RWPE1 (cell line): Measurements from ENCODE around the gene BIRC7.

Source experiments
- CTCF ChIA-PET: fragments of 350-600 bp; sonication (Branson Sonifier 250); formaldehyde crosslinking; extraction: SDS; loops from one replicate; lab custom pipeline; 2021; lab: Yijun Ruan, JAX
- POLR2A ChIA-PET: fragments of 400-600 bp; formaldehyde crosslinking; extraction: SDS; loops from one replicate; lab custom pipeline; 2020; ENCODE audit warnings: antibody characterized with exemption; ENCODE audit not compliant: low non-redundant PET; lab: Yijun Ruan, JAX
- DNase-seq: peaks from one replicate; pipeline ENCODE4 v3.0.0; 2012; ENCODE audit warnings: low spot score
- H3K27ac ChIP-seq: fragments of 450-650 bp; 2 replicates; pipeline ENCODE4 v1.5.1; 2017
- CTCF ChIP-seq: fragments of 450-650 bp; conservative IDR thresholded peaks from 2 replicates; pipeline ENCODE4 v1.5.1; 2017; ENCODE audit warnings: low read depth, mild to moderate bottlenecking

The BIRC7 gene

DNA sequence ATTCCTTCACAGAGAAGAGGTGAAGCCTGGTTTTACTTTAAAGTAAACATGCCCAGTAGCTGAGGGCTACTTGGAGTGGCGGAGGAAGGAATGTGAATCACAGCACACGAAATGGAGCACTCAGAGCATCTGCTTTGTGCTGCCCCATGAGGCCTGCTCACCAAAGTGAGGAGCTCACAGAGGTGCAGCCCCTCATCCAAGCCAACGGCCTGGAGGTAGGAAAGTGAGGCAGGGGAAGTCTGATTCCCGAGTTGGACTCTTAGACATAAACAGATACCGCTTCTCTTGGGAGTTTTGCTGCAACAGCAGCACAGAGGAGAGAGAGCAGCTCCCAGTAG lies 23.3 kb upstream of the BIRC7 start:
- peak overlapping the region; percentile 31 for H3K27ac ChIP-seq
- ChIA-PET CTCF (interaction anchor here (0.5 to 5.2 kb wide), 6 partner anchors 10 to 166 kb away, joined by 3 to 46 read pairs (median 6); no protein-coding TSS in a partner anchor), POLR2A (no interaction called here)
- TF ChIP-seq CTCF: no peak
- DNase-seq: no peak

DNA sequence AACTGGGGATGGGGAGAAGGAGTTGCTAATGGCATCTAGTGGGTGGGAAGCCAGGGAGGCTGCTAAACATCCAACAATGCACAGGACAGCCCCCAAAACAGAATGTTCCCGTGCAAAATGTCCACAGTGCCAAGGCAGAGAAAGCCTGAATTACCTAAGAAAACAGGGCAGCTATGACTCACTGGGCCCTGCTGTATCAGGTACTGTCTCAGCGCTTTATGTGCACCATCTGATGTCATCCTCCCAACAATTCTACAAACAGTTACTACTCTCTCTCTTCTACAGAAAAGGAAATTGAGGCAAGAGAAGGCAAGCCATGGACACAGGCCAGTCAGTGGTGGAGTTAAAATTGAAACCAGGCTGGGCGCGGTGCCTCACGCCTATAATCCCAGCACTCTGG lies 22.9 kb upstream of the BIRC7 start:
- TF ChIP-seq CTCF: no peak
- H3K27ac ChIP-seq: peak overlapping the region; percentile 31
- peak; percentile 71 for DNase-seq
- ChIA-PET CTCF (interaction anchor here (0.5 to 5.2 kb wide), 5 partner anchors 10 to 32 kb away, joined by 3 to 46 read pairs (median 7); no protein-coding TSS in a partner anchor), POLR2A (no interaction called here)

- DNase-seq: no peak
- CTCF ChIA-PET: interaction anchor here (0.9 to 5.2 kb wide), 10 partner anchors 8 to 158 kb away, joined by 3 to 46 read pairs (median 8); partner anchors contain the start of gene ARFGAP1
- POLR2A ChIA-PET: interaction anchor here (1.1 kb wide), 1 partner anchor 38 kb away, joined by 3 read pairs; no protein-coding TSS in a partner anchor
- no peak overlapping the region for H3K27ac ChIP-seq
- TF ChIP-seq CTCF: no peak
These were observed 21.2 kb upstream of the BIRC7 start for GRCh38 chr20:63214514-63214913.

DNA sequence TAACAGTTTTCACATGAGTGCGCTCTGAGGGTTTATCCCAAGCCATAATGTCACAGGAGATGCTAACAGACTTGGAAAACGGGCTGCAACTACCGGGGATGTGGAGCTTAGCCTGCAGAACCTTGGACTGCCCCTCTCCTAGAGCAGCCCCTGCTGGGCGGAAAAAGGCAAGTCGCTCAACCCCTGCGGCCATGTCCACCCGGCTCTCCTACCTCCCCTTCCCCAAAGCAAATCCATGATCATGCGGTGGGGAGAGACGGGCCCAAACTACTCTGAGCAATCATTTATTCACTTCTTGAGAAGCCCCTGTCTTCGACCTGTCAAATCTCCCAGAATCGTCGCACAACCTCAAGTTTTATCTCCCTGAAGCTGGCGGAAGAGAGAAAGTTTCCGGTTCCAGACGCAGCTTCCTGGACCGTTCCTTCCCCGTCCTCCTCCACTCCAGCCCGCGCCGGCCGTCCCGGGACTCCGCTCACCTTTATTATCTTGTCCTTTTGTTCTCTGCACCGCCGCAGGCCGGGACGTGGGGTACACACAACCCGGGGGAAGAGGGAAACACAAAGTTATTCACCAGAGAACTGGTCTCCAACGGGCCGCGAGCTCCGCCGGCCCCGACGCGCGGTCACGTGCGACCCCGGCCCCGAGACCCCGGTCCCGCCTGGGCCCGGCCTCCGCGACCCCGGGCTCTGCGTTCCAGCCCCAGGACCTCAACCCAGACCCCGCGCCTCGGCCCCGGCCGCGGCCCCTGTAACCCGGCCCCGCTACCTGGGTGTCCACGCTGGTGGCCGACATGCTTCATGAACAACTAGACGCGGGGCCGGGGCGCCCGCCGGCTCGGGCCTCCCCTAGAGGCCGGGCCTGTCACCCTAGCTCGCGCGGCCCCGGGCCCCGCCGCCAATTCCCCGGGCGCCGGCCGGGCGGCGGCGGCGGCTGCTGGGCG lies 20.3 kb upstream of the BIRC7 start:
- ChIA-PET POLR2A (interaction anchor here (0.6 to 1.1 kb wide), 2 partner anchors 37 to 41 kb away, joined by 3 read pairs; no protein-coding TSS in a partner anchor), CTCF (interaction anchor here (0.6 to 5.2 kb wide), 17 partner anchors 8 to 161 kb away, joined by 3 to 46 read pairs (median 5); partner anchors contain the start of gene ARFGAP1)
- TF ChIP-seq CTCF: peak; percentile 80
- DNase-seq: peak; percentile 88
- peak overlapping the region; percentile 78 for H3K27ac ChIP-seq

DNA sequence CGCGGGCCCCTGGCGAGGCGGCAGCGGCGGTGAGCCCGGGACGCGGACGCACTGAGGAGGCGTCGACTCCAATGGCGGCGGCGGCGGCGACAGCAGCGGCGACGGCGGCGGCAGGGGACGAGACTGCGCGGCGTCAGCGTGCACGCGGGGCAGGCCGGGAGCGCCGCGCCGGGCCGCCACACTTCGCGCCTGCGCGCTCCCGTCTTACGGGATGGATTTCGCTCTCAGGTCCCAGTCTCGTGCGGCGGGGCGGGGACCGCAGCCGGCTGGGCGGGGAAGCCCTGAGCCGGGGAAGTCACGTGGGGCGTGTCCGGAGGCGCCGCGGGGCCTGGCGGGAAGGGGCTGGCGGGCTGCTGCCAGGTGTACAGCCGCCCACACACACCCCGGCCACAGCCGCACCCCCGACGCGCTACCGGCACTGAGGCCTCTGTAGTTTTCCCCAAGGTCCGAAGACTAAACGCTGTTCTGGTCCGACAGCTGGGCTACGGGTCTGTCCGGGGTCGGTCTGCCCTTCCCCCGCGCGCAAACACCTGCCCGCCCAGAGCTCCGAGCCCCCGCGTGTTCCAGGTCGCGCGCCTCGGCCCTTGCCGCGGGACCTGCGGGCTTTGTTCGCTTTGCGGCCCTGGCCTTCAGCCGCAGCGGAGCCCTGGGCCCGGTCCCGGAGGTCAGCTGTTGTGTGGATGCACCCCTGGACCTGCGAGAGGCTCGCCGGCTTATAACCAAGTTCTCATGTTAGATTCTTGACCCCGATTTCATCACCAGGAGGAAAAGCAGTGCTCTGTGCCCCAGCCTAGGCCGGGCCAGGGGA lies 19.5 kb upstream of the BIRC7 start, which contains the start of gene YTHDF1:
TSS of gene YTHDF1 (minus strand) at position 91 of the 808 bp plus-strand sequence. CDS start 239 bp downstream, outside the sequence.
- DNase-seq: peak; percentile 100
- ChIA-PET CTCF (interaction anchor here (0.7 to 5.2 kb wide), 6 partner anchors 7 to 111 kb away, joined by 3 to 46 read pairs (median 4); no protein-coding TSS in a partner anchor), POLR2A (no interaction called here)
- TF ChIP-seq CTCF: no peak
- H3K27ac ChIP-seq: peak within 1 kb of the TSS; percentile 78
